ENCODE data around the gene EIF4E1B.

- TF ChIP-seq EZH2 (IDR thresholded peaks at IDR 0.05; ENCODE audit: borderline replicate concordance, insufficient read depth, low read depth, low read length, poor library complexity, severe bottlenecking) (no peak), CTCF (IDR thresholded peaks at IDR 0.05) (no peak)
Observed at GRCh38 chr5:176610435-176610773, 20.1 kb upstream of the EIF4E1B start.
